Omental fat pad (tissue), 4 donors: Measurements from ENCODE around the gene RHOT1. TPM values are rescaled to one million over a fixed set of nuclear protein-coding genes. Genes with fewer than 3 reads are reported as not detected.

Experiments used
- ATAC-seq: fragments of 150-250 bp; one replicate; pipeline ENCODE4 v1.9.1; 2016; ENCODE audit warnings: mild to moderate bottlenecking, moderate library complexity; ENCODE audit not compliant: low FRiP score
- DNase-seq: peaks from one replicate; pipeline ENCODE4 v3.0.0-alpha.2; 2019; ENCODE audit warnings: low spot score
- total RNA-seq, 4 donors: library from RNA; depleted of rRNA; stranded (reverse); fragments of >200 nt; gene quantifications; one replicate each; pipeline ENCODE4 v1.1.0, GENCODE V29; 2016
- TF ChIP-seq, protein P1 (sequence below), 3 donors: fragments of 450-650 bp; IDR thresholded peaks; one replicate each; pipeline ENCODE4 v1.5.1; 2016 to 2017; ENCODE audit warnings: antibody characterized with exemption in 3 of 3, mild to moderate bottlenecking in 3 of 3, moderate library complexity in 2 of 3

RHOT1 gene
- total RNA-seq, 4 donors from 2014 or later = 32.1 to 55.7 (median 42.6) TPM

DNA sequence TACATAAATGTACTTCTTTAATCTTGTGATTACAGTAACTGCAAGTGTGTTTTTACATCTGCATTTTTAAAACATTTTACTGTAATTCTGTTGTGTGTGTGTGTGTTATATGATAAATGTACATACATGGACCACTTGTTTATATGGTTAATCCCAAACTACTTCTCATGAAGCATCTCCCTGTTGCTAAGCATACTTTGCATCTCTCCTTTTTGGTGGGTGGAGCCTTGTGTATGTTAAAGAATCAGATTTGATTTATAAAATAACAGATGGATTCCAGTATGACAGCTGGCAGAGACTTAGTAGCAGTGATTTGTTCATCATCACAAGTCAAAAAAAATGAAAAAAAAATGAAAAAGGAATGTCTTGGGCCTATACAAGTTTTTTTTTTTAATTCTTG, 67.3 kb downstream of the RHOT1 start:
- ATAC-seq (no peak), DNase-seq (no peak)
- TF ChIP-seq, protein P1, sequence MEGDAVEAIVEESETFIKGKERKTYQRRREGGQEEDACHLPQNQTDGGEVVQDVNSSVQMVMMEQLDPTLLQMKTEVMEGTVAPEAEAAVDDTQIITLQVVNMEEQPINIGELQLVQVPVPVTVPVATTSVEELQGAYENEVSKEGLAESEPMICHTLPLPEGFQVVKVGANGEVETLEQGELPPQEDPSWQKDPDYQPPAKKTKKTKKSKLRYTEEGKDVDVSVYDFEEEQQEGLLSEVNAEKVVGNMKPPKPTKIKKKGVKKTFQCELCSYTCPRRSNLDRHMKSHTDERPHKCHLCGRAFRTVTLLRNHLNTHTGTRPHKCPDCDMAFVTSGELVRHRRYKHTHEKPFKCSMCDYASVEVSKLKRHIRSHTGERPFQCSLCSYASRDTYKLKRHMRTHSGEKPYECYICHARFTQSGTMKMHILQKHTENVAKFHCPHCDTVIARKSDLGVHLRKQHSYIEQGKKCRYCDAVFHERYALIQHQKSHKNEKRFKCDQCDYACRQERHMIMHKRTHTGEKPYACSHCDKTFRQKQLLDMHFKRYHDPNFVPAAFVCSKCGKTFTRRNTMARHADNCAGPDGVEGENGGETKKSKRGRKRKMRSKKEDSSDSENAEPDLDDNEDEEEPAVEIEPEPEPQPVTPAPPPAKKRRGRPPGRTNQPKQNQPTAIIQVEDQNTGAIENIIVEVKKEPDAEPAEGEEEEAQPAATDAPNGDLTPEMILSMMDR (IDR thresholded peaks at IDR 0.05) = no peak

DNA sequence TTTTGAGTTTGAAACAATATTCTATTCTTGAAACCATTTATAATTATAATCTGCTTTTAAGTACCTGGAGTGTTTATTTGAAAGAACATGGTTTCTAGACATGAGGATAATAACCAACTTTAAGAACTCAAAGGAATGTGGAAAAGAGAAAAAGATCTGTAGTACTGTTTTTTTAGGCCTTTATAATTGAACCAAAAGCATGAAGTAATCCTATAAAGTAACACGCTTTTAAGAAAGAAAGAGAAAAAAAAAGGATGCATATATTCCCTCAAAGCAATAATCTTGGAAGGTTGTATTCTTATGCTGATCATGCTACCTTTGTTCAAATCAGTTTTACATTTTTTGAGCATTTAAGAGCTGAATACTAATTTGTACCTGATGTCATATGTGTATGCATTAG, 69.4 kb downstream of the RHOT1 start:
- ATAC-seq = no peak
- TF ChIP-seq, protein P1 (IDR thresholded peaks at IDR 0.05) = no peak
- DNase-seq = no peak

DNA sequence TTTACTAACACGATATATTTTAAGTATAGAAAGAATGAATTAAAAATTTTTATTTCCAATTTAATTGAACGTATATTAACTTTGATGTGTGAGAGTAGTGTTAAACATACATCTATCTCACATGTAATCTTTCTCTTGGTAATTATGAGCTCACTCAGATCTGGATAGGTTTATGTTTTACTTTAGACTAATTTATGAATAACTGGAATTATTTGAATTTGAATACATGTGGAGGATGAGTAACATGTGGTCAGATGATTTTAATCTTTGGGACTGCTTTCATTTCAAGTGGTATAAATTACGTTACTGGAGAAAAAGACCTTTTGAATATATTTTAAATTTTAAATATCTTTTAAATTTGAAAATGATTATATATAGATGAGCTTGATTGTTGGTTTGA, 73.4 kb downstream of the RHOT1 start:
- ATAC-seq (no peak), DNase-seq (no peak)
- TF ChIP-seq, protein P1 (IDR thresholded peaks at IDR 0.05) = no peak

DNA sequence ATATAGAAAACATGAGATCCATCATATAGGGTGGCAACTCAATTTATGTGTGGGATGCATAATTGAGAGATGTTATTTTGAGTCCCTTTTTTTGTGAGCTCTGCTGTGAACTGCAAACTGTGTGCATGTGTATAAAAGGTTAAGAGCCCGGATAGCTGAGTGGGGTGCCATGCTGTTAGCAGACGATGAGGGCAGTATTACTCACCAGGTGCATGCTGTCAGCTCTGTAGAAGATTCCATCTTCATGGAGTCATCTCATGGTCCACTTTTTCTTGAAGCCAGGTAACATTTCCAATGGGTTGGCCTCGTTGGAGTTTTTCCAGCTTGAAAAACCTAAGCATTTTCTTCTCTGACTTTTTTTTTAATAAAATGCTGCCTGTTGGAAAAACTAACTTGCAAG, 80.3 kb downstream of the RHOT1 start:
- TF ChIP-seq, protein P1 (IDR thresholded peaks at IDR 0.05) = no peak
- DNase-seq (no peak), ATAC-seq (no peak)

DNA sequence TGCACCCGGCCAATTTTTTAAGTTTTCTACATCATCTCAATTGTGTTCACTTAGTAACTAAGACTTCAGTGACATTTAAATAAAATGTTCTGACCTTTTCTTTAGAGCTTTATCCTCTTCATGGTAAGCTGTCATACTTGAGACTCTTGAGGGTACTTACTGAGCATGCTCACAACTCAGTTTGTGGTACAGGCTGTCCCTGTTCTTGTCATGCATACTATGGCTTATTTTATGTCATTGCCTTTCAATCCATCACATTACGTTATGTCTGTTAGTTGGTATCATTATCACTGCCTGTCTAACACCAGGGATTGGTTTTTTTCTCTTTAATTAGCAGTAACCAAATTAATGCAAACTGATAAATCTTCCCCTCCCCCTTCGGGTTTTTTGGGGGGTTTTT, 81.4 kb downstream of the RHOT1 start:
- TF ChIP-seq, protein P1 (IDR thresholded peaks at IDR 0.05) = no peak
- ATAC-seq (no peak), DNase-seq (no peak)

DNA sequence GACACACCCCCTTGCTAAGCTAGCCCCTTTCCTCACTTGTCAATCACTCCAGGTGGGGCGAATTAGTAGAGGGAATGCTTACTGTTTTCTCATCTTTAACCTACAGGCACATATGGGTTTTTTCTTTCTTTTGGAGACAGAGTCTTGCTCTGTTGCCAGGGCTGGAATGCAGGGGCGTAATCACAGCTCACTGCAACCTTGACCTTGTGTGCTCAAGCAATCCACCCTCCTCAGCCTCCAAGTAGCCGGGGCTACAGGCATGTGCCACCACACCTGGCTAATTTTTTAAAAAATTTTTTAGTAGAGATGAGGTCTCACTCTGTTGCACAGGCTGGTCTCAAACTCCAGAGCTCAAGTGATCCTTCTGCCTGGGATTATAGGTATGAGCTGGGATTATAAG, 84.6 kb downstream of the RHOT1 start:
- no peak for DNase-seq
- TF ChIP-seq, protein P1 (IDR thresholded peaks at IDR 0.05) = no peak
- ATAC-seq = no peak

DNA sequence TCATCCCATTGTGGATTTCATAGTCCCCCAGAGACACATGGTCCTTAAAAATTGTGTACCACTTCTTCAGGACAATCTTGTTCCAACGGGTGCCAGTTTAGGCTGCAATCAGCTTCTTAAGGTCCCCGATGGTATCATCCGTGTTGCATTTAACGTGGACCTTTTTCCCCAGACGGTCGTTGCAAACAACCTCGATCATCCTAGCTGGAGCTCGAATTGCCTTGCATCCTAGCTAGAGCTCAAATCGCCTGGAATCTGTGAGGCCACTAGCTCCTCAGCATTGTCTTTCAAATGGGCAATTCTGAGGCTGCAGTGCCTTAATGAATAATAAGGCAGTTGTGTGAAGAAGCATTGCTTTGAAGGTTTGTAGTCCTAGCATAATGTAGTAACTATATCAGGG, 85.6 kb downstream of the RHOT1 start:
- no peak for ATAC-seq
- DNase-seq = no peak
- TF ChIP-seq, protein P1 (IDR thresholded peaks at IDR 0.05) = no peak
